Endothelial cell of umbilical vein (primary cell): ENCODE data around the gene PRICKLE3. TPM values are rescaled to one million over a fixed set of nuclear protein-coding genes. Genes with fewer than 3 reads are reported as not detected.

Source experiments
- BruUV-seq: library from RNA; stranded (reverse); fragments of 400-500 nt; replicated peaks from 2 replicates; lab custom pipeline; 2021; lab: Mats Ljungman, UMichigan
- CTCF ChIA-PET: fragments of 300-600, 350-600 bp; sonication (Branson Sonifier 250); formaldehyde crosslinking; loops from one replicate; lab custom pipeline; 2021; ENCODE audit warnings: antibody characterized with exemption, inconsistent platforms; lab: Charles Lee
- POLR2A ChIA-PET: fragments of 300-600, 350-600 bp; sonication (Branson Sonifier 250); formaldehyde crosslinking; loops from one replicate; lab custom pipeline; 2021; ENCODE audit warnings: antibody characterized with exemption, inconsistent platforms; lab: Charles Lee
- DNase-seq: peaks from one replicate; pipeline ENCODE4 v3.0.0-alpha.2; 2011; ENCODE audit warnings: low read depth, low spot score
- FAIRE-seq: peaks from 2 replicates; lab custom pipeline; 2011; peaks lifted over from hg19 to GRCh38; lab: Jason Lieb, UNC
- H2AFZ ChIP-seq: 2 replicates; pipeline ENCODE4 v1.6.0; 2012; ENCODE audit warnings: low read depth, low read length, control low read depth, inconsistent platforms
- H3K27ac ChIP-seq: 2 replicates; pipeline ENCODE4 v1.5.1; 2011; ENCODE audit warnings: low read depth, mild to moderate bottlenecking, control low read depth, low read length, moderate library complexity; ENCODE audit not compliant: insufficient read depth
- H3K27me3 ChIP-seq, 2 experiments: 2 replicates each; pipeline versions ENCODE4 v1.6.0 to v1.6.1; 2011; ENCODE audit warnings: low read length in 2 of 2, mixed read lengths in 1 of 2; ENCODE audit not compliant: control insufficient read depth in 2 of 2, insufficient read depth in 2 of 2
- H3K36me3 ChIP-seq, 2 experiments: 2 replicates in 1 of 2; 3 replicates in 1 of 2; pipeline ENCODE4 v1.5.1; 2011; ENCODE audit warnings: low read length in 2 of 2, mild to moderate bottlenecking in 1 of 2, moderate library complexity in 1 of 2; ENCODE audit not compliant: control insufficient read depth in 2 of 2, insufficient read depth in 2 of 2; ENCODE audit errors: extremely low read depth in 1 of 2
- H3K4me1 ChIP-seq: 3 replicates; pipeline ENCODE4 v1.5.1; 2011; ENCODE audit warnings: mild to moderate bottlenecking, low read length; ENCODE audit not compliant: control insufficient read depth, insufficient read depth; ENCODE audit errors: extremely low read depth
- H3K4me2 ChIP-seq: 2 replicates; pipeline ENCODE4 v1.6.1; 2011; ENCODE audit warnings: low read length, control low read depth, mixed read lengths; ENCODE audit not compliant: insufficient read depth
- H3K4me3 ChIP-seq, 3 experiments: fragments of 200-600 bp in 1 of 3; sonication (generic), shearing (Covaris generic) in 1 of 3; replicated peaks in 1 of 3; 2 replicates each; pipeline ENCODE4 v1.5.1; 2011 to 2016; ENCODE audit warnings: control low read depth in 3 of 3, low read length in 3 of 3, mild to moderate bottlenecking in 2 of 3, inconsistent platforms in 1 of 3, low read depth in 1 of 3, moderate library complexity in 1 of 3; ENCODE audit not compliant: insufficient read depth in 1 of 3
- H3K79me2 ChIP-seq: 2 replicates; pipeline ENCODE4 v1.6.0; 2012; ENCODE audit warnings: low read length, inconsistent platforms; ENCODE audit not compliant: control insufficient read depth, insufficient read depth
- H3K9ac ChIP-seq: replicated peaks from 2 replicates; pipeline ENCODE3; 2011; ENCODE audit warnings: low read length, control low read depth; ENCODE audit not compliant: insufficient read depth; ENCODE audit errors: extremely low read depth
- H3K9me1 ChIP-seq: replicated peaks from 3 replicates; pipeline ENCODE4 v1.6.0; 2011; ENCODE audit warnings: mild to moderate bottlenecking, low read length; ENCODE audit not compliant: control insufficient read depth, insufficient read depth; ENCODE audit errors: extremely low read depth
- H3K9me3 ChIP-seq: replicated peaks from 2 replicates; pipeline ENCODE4 v1.5.1; 2012; ENCODE audit warnings: low read length, inconsistent platforms; ENCODE audit not compliant: control insufficient read depth, insufficient read depth
- H4K20me1 ChIP-seq: replicated peaks from 2 replicates; pipeline ENCODE3; 2011; ENCODE audit warnings: mild to moderate bottlenecking, low read length; ENCODE audit not compliant: control insufficient read depth, insufficient read depth; ENCODE audit errors: extremely low read depth
- EZH2 ChIP-seq: IDR thresholded peaks from 2 replicates; pipeline ENCODE4 v1.6.1; 2012; ENCODE audit warnings: borderline replicate concordance, low read depth, mild to moderate bottlenecking, moderate library complexity, low read length, inconsistent platforms; ENCODE audit not compliant: severe bottlenecking
- MAX ChIP-seq: IDR thresholded peaks from 2 replicates; pipeline ENCODE4 v1.6.1; 2011; ENCODE audit not compliant: insufficient read depth, insufficient read length
- POLR2A ChIP-seq: IDR thresholded peaks from 2 replicates; pipeline ENCODE4 v1.6.1; 2012; ENCODE audit warnings: low read depth, mild to moderate bottlenecking, control low read depth, low read length
- POLR2AphosphoS5 ChIP-seq: IDR thresholded peaks from 2 replicates; pipeline ENCODE4 v1.6.1; 2012; ENCODE audit warnings: low read depth, mild to moderate bottlenecking, control low read depth, low read length, moderate library complexity; ENCODE audit not compliant: insufficient read depth
- dilution Hi-C: fragments of 300-500 bp; cut with MboI; formaldehyde crosslinking; loops from one replicate; pipeline ENCODE4 v1.15.0; 2019; ENCODE audit warnings: low sequenced_read_pairs; ENCODE audit not compliant: extremely low pct_ligation_motif_present
- intact Hi-C: fragments of 100-400 bp; cut with micrococcal nuclease; formaldehyde crosslinking; loops from one replicate; pipeline ENCODE4 v1.10.0; 2022
- polyA plus RNA-seq, 4 experiments: library from polyadenylated mRNA; depleted of rRNA in 3 of 4; stranded (reverse) in 3 of 4; unstranded in 1 of 4; fragments of >200 nt; gene quantifications; 2 replicates each; pipeline versions ENCODE4 v1.2.1 to v1.2.3, GENCODE V29; 2011 to 2012; ENCODE audit warnings: missing spikeins in 1 of 4
- total RNA-seq: library from RNA; stranded (reverse); gene quantifications from 2 replicates; pipeline ENCODE4 v1.2.3, GENCODE V29; 2021

PRICKLE3 gene
- total and polyA plus RNA-seq, 2 donors (not counting 3 experiments of a cell fraction or from before 2014, with no cell fraction given), result 6.8 to 15.0 TPM

GRCh38 chrX:49191574-49192011 lies 5.4 kb upstream of the PRICKLE3 start:
- no peak for TF ChIP-seq MAX
- Histone ChIP-seq H3K9me3 (no peaks in the 10 kb centered on the region), H2AFZ (peak overlapping the region; percentile 73), H3K4me3 (peak overlapping the region; percentile 55 to 84 (median 83)), H3K4me1 (no peaks in the 10 kb centered on the region), H3K9ac (peak overlapping the region; percentile 70), H4K20me1 (no peaks in the 10 kb centered on the region), H3K79me2 (no peaks in the 10 kb centered on the region), H3K4me2 (peak overlapping the region; percentile 89), H3K27ac (no peak overlapping the region), H3K9me1 (no peaks in the 10 kb centered on the region), H3K27me3 (no peaks in the 10 kb centered on the region), H3K36me3 (no peaks in the 10 kb centered on the region)
- BruUV-seq, result TSS peak; percentile 78
- DNase-seq (no peak), FAIRE-seq (no peak)
- dilution Hi-C loops, result no loop called here
- POLR2A ChIA-PET, result interaction anchor here (1.0 to 1.3 kb wide), 2 partner anchors 25 to 77 kb away, joined by 6 to 7 read pairs; no protein-coding TSS in a partner anchor
- intact Hi-C loops, result loop anchor here (1.0 kb wide), 4 partner anchors 9 to 563 kb away; partner anchors contain the start of genes PPP1R3F and SYP
- CTCF ChIA-PET, result interaction anchor here (1.0 kb wide), 2 partner anchors 36 to 49 kb away, joined by 7 to 10 read pairs; no protein-coding TSS in a partner anchor

GRCh38 chrX:49190821-49191573 lies 4.8 kb upstream of the PRICKLE3 start:
- Histone ChIP-seq H4K20me1 (no peaks in the 10 kb centered on the region), H3K79me2 (no peaks in the 10 kb centered on the region), H3K9me1 (no peaks in the 10 kb centered on the region), H3K36me3 (no peaks in the 10 kb centered on the region), H3K9ac (peak overlapping the region; percentile 70), H2AFZ (peak overlapping the region; percentile 73), H3K27me3 (no peaks in the 10 kb centered on the region), H3K4me1 (peaks cover 3% of the 10 kb centered on the region), H3K4me2 (peak overlapping the region; percentile 89), H3K9me3 (no peaks in the 10 kb centered on the region), H3K4me3 (peak overlapping the region; percentile 55 to 84 (median 83)), H3K27ac (no peak overlapping the region)
- DNase-seq (peak; percentile 99), FAIRE-seq (peak; percentile 100)
- BruUV-seq, result no TSS peak
- dilution Hi-C loops, result no loop called here
- TF ChIP-seq POLR2A, result peak; percentile 79
- TF ChIP-seq POLR2AphosphoS5, result peak; percentile 78
- TF ChIP-seq EZH2, result no peak
- ChIA-PET CTCF (interaction anchor here (1.0 kb wide), 2 partner anchors 35 to 49 kb away, joined by 7 to 10 read pairs; no protein-coding TSS in a partner anchor), POLR2A (interaction anchor here (0.6 to 1.3 kb wide), 4 partner anchors 24 to 614 kb away, joined by 3 to 7 read pairs (median 5); partner anchors contain the start of gene CCDC22)
- intact Hi-C loops, result loop anchor here (1.0 kb wide), 5 partner anchors 9 to 563 kb away; partner anchors contain the start of genes GPKOW, PPP1R3F and SYP
